GM19397 (cell line): ENCODE measurements around the gene SHFL.

Experiments
- ATAC-seq: cut with Tn5 transposase; IDR thresholded peaks from one replicate; pipeline ENCODE4 v1.9.1; 2021; ENCODE audit warnings: mild to moderate bottlenecking, moderate library complexity; ENCODE audit not compliant: unreplicated experiment

The SHFL gene

DNA sequence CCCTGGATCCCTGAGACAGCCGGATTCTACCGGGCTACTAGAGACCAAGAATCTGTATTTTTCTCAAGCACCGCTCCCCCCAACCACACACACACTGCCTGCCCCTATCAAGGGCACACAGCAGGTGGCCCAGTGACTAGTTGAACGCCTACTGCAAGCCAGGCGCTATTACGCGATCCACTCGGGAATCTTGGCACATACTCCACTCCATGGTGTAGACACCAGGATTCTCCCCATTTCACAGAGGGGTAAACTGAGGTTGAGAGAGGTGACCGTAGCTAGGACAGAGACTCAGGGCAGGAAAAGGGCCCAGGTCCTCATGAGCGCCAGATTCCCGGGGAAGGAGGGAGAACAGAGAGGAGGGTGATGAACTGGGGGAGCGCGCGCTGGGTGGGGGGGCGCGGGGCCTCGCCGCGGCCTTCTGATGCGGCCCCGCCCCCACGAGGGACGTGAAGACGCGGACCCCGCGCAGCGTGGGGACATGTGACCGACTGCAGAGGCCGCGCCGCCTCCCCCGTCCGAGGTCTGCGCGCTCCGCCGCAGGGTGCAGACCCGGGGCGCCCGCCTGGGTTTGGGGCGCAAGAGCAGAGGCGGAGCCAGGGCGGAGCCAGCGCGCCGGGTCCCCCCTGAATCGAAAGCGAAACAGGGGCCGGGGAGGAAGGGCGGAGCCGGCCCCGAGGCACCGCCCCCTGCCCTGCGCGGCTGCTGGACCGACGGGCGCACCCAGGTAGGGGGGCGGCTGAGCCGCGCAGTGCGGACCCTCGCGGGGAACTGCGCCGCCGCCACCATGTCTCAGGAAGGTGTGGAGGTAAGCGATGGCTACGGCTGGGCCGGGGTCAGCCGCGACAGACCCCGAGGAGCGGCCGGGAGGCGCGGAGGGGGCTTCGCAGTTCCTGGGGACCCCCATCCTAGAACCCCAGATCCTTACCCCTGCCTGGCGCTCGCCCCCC, at the start of gene SHFL:
Gene SHFL (plus strand): TSS at position 677 of the 950 bp plus-strand sequence. CDS start 111 bp downstream, at position 788.
- ATAC-seq: peak; percentile 87

GRCh38 chr19:10036601-10037071, 49.5 kb upstream of the SHFL start:
- ATAC-seq: no peak

DNA sequence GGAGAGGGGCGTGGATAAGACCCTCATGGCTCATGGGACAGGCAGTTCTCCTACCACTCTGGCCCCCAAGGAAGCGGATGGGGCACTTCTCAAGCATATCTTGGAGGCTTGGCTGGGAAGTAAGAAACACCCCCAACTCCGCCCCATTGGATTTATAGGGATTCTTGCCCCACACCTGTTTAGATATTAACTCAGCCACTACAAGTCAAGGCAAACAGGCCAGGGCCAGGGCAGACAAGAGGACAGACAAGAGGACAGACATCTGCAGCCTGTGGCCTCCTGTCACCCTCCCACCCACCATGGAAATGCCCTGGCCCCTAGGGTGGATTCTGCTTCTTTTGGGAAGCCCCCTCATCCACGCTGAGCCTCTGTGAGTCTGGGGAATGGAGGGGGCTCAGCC, 48.8 kb upstream of the SHFL start:
- ATAC-seq: no peak

DNA sequence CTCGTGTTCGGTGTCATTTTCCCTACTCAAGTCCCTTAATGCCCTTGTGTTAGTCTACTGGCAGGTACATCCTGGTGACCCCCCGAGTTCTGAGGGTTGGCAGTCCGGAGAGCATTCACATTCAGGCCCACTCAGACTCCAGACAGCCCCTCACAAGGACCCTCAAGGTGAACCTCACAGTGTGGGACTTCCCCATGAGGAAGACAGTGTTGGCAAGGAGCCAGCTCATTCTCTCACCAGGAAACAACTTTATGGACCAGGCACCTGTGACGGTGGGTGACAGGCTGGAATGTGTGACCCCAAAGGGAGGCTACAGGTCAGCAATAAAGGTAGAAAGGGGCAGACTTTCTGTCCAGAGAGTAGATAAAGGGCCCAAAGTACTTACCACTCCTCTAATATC, 48.3 kb upstream of the SHFL start:
- no peak for ATAC-seq

- ATAC-seq: no peak
Measured at GRCh38 chr19:10043286-10043927, 42.7 kb upstream of the SHFL start.

DNA sequence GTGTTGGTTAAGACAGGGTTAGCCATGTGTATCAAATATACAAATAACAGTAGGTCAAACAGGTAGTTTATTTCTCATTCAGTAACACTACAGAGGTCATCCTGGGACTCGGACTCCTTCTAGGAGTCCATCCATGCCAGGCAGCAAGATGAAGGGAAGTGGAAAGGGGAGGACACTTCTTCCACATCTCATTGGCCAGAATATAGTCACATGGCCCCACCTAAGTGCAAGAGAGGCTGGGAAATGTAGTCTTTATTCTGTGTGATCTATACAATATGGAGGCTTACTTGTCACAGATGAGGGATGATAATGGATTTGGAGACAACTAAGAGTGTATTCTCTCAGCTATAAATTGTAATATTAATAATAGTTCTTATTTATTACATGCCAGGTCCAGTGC, 41.7 kb upstream of the SHFL start:
- ATAC-seq: no peak

- ATAC-seq: no peak
Measured at GRCh38 chr19:10045371-10045770, 40.7 kb upstream of the SHFL start.

DNA sequence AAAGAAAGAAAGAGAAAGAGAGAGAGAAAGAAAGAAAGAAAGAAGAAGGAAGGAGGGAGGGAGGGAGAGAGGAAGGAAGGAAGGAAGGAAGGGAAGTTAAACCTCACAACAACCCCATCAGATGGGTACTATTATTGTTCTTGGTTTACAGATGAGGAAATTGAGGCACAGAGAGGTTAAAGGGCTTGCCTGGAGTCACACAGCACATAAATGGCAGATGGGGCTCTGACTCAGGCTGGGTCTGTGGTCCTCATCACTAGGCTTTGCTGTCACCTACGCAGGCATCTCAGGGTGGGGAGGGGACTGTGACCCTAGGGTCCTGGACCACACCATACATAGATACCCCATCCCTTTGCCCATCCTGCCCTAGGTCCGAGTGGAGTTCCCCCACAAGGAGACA, 36.5 kb upstream of the SHFL start:
- no peak for ATAC-seq

DNA sequence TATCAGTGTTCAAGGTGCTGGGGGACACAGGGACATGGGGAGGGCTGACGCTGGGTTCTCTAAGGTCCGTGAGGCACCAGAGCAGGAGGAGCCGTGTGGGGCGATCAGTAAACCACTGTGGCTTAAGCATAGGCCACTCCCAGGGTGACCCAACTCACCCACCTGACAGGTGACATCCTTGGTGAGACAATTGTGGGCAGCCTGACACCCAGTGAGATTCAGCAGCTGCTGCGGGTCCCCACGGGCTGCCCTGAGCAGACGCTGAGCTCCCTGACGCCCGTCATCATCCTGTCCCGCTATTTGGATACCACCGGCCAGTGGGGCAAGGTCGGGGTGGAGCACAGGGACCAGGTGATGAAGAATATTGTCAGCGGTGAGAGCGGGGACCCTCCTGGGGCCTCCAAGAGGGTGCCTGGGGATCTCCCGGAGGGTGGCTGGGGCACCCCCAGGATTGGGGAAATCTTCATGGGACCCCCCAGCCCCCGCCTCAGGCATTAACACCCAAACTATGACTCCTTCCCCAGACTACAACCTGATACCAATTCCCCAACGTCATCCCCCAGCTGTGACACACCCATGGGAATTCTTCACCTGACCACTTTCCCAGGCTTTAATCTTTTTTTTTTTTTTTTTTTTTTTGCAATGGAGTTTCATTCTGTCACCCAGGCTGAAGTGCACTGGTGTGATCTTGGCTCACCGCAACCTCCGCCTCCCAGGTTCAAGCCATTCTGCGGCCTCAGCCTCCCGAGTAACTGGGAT, 33.3 kb upstream of the SHFL start:
- no peak for ATAC-seq

DNA sequence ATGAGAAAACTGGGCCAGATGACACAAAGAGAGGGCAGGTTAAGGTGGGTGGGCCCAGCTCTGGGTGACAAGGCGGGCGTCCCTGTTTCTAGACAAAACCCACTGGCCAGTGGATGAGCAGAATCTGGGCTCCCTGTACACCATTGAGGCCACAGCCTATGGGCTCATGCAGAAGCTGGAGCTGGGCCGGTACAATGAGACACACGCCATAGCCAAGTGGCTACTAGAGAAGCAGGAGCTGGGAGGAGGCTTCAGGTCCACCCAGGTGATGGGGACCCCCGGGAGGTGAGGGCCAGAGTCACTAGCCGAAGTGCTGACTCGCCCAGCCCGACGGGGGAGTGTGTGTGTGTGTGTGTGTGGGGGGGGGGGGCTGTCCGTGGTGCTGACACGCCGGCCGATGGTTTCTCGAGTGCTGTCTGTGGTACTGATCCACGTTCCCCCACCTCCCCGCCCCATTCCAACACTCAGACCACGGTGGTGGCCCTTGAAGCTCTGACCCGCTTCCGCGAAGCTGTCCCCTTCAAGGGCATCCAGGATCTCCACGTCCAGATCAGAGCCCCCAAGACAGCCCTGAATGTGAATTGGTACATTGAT, 24.3 kb upstream of the SHFL start:
- no peak for ATAC-seq

DNA sequence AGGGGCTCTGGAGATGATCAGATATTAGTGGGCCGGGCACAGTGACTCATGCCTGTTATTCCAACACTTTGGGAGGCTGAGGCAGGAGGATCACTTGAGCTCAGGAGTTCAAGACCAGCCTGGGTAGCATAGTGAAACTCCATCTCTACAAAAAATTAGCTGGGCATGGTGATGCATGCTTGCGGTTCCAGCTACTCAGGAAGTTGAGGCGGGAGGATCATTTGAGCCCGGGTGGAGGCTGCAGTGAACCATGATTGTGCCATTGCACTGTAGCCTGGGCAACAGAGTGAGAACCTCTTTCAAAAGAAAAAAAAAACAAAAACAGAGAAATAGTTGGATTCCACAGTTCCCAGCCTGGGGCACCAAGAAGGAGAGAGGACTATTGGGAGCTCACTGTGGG, 17.9 kb upstream of the SHFL start:
- no peak for ATAC-seq

GRCh38 chr19:10069046-10069445, 17.1 kb upstream of the SHFL start:
- ATAC-seq: no peak

DNA sequence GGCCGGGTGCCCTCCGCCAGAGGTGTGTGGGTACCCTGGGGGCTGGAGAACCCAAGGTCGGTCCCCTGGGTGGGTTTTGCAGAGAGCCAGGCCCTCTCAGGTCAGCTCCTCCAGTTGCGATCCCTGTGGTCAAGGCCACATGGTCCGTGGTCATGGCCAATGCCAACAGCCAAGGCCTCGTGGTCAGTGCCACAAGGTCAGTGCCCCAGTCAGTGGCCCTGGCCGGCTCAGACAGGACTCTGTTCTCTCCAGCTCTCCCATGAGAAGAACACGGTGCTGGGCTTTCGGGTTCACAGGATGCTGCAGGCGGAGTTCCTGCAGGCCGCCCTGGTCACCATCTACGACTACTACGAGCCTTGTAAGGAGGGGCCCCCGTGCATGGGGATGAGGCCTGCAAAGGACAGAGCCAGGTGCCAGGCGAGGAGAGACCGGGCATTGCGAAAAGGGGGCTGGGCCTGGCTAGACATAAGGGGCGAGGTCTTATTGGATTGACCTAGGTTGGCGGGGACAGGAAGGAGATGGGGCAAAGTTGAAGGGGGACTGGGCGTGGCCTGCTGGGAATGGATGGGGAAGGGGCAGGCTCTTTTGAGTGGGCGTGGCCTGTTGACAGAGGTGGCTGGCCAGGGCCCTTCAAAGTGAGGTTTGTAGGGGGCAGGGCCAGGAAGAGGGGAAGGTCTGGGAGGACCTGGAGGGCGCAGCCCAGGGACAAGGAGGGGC, 15.2 kb upstream of the SHFL start:
- ATAC-seq: no peak

DNA sequence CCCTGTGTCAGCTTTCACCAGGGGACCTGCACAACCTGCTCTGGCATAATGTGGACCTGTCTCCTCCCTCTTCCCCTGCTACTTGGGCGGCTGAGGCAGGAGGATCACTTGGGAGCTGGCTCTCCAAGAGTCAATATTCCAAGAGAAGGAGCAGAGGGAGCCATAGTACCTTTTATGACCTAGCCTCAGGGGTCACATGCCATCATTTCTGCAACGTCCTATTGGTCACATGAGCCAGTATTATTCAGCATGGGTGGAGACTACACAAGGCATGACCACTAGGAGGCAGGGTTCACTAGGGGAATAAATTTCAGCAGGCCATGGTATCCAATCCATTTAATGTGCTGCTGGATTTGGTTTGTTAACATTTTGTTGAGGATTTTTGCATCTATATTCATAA, 12.0 kb upstream of the SHFL start:
- ATAC-seq: no peak

GRCh38 chr19:10076535-10076934, 9.6 kb upstream of the SHFL start:
- no peak for ATAC-seq

GRCh38 chr19:10078329-10078728, 7.8 kb upstream of the SHFL start:
- ATAC-seq: no peak

GRCh38 chr19:10079031-10079453, 7.1 kb upstream of the SHFL start:
- ATAC-seq: no peak

DNA sequence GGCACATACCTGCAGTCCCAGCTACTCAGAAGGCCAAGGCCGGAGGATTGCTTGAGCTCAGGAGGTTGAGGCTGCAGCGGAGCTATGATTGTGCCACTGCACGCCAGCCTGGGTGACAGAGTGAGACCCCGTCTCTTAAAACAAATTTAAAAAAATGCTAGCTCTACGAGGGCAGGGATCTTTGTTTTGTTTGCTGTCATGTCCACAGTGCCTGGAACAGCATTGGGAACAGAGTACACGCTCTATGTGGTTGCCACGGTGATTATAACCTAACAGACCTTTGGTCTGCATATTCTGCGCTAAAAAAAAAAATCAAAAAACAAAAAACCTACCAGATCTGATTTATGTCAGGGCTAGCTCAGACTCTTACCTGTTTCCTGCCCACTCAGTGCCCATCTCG, 2.2 kb upstream of the SHFL start:
- no peak for ATAC-seq

DNA sequence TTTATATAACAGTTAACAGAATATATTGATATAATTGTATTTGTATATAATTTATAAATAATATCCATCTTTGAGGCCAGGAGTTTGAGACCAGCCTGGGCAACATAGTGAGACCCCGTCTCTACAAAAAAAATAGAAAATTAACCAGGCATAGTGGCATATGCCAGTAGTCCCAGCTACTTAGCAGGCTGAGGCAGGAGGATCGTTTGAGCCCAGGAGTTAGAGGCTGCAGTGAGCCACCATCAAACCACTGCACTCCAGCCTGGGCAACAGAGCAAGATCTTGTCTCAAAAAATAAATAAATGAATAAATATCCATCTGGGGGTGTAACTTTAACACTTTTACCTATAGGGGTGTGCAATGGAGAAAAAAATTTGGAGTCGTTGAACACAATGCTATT, 1.3 kb upstream of the SHFL start:
- ATAC-seq: no peak

GRCh38 chr19:10086591-10087192, 575 bp downstream of the SHFL start:
- ATAC-seq: no peak
